H1 (cell line): ENCODE data around the gene SLC25A51.

ENCODE experiments used
- CBX5 ChIP-seq: fragments of 300-800, 300-1000 bp; sonication (generic); IDR thresholded peaks from 2 replicates; pipeline ENCODE4 v1.7.1; 2016; ENCODE audit warnings: antibody characterized with exemption, low read length, low read depth
- CHD1 ChIP-seq: IDR thresholded peaks from 2 replicates; pipeline ENCODE4 v1.6.1; 2012; ENCODE audit warnings: low read depth, low read length, improper control_type of control experiment
- CTCF ChIP-seq, 3 experiments: IDR thresholded peaks; 1 replicate in 2 of 3; 2 replicates in 1 of 3; pipeline versions ENCODE4 v1.5.1 to v1.6.1; 2011; ENCODE audit warnings: low read length in 3 of 3, mild to moderate bottlenecking in 3 of 3, inconsistent platforms in 2 of 3, low read depth in 1 of 3, moderate library complexity in 1 of 3; ENCODE audit not compliant: insufficient read depth in 1 of 3; ENCODE audit errors: control extremely low read depth in 1 of 3
- EZH2 ChIP-seq: fragments of 200-600 bp; sonication (generic); IDR thresholded peaks from 2 replicates; pipeline ENCODE4 v1.7.1; 2012; ENCODE audit warnings: low read depth, mild to moderate bottlenecking, moderate library complexity, low read length, inconsistent platforms; ENCODE audit not compliant: severe bottlenecking
- PHF8 ChIP-seq: fragments of 200-600 bp; sonication (generic); conservative IDR thresholded peaks from 2 replicates; pipeline ENCODE4 v1.7.1; 2012; ENCODE audit warnings: low read depth, mild to moderate bottlenecking, inconsistent platforms, low read length, moderate library complexity
- POLR2A ChIP-seq, 2 experiments: IDR thresholded peaks; 1 replicate in 1 of 2; 2 replicates in 1 of 2; pipeline ENCODE4 v1.6.1; 2011; ENCODE audit warnings: low read depth in 2 of 2, low read length in 2 of 2, mild to moderate bottlenecking in 2 of 2; ENCODE audit errors: control extremely low read depth in 1 of 2
- USF2 ChIP-seq: IDR thresholded peaks from 2 replicates; pipeline ENCODE4 v1.6.1; 2011; ENCODE audit warnings: low read length, improper control_type of control experiment

GRCh38 chr9:37918665-37919170 lies 14.8 kb upstream of the SLC25A51 start:
- TF ChIP-seq CTCF (IDR thresholded peaks at IDR 0.05; ENCODE audit: control extremely low read depth in 1 of 3, insufficient read depth in 1 of 3, low read depth in 1 of 3, low read length in 3 of 3): no peak
- no peak for TF ChIP-seq USF2
- no peak for TF ChIP-seq EZH2
- TF ChIP-seq CBX5: no peak
- TF ChIP-seq PHF8: no peak
- TF ChIP-seq CHD1: no peak
- TF ChIP-seq POLR2A (IDR thresholded peaks at IDR 0.05; ENCODE audit: control extremely low read depth in 1 of 2, low read depth in 2 of 2, low read length in 2 of 2): no peak
